Prostate gland (tissue), 2 donors: ENCODE measurements around the gene HIVEP2. TPM values are rescaled to one million over a fixed set of nuclear protein-coding genes. Genes with fewer than 3 reads are reported as not detected.

Experiments
- DNase-seq: peaks from one replicate; pipeline ENCODE4 v3.0.0-alpha.2; 2019; ENCODE audit warnings: low spot score
- H3K27ac ChIP-seq, 2 donors: fragments of 200-600 bp; sonication (generic); 2 replicates each; pipeline ENCODE4 v1.5.1; 2017 to 2019
- H3K27me3 ChIP-seq: fragments of 200-600 bp; sonication (generic); replicated peaks from 2 replicates; pipeline ENCODE4 v1.5.1; 2019; ENCODE audit not compliant: insufficient read depth
- H3K36me3 ChIP-seq, 2 donors: fragments of 200-600 bp; sonication (generic); 1 replicate in 1 of 2; 2 replicates in 1 of 2; pipeline versions ENCODE4 v1.5.1 to v1.8.1; 2017 to 2019
- H3K4me1 ChIP-seq: fragments of 200-600 bp; sonication (generic); replicated peaks from 2 replicates; pipeline ENCODE4 v1.5.1; 2019
- H3K4me3 ChIP-seq, 2 donors: fragments of 200-600 bp; sonication (generic); 2 replicates each; pipeline ENCODE4 v1.5.1; 2017 to 2019
- H3K9me3 ChIP-seq: fragments of 200-600 bp; sonication (generic); 2 replicates; pipeline ENCODE4 v1.5.1; 2017
- CTCF ChIP-seq, 4 experiments: fragments of 200-600 bp in 2 of 4; fragments of 450-650 bp in 2 of 4; sonication (generic) in 2 of 4; IDR thresholded peaks; 1 replicate in 3 of 4; 2 replicates in 1 of 4; pipeline ENCODE4 v1.5.1; 2016 to 2019; ENCODE audit warnings: antibody characterized with exemption in 4 of 4, mild to moderate bottlenecking in 2 of 4, moderate library complexity in 2 of 4
- POLR2A ChIP-seq: fragments of 450-650 bp; IDR thresholded peaks from one replicate; pipeline ENCODE4 v1.6.1; 2016; ENCODE audit warnings: antibody characterized with exemption, mild to moderate bottlenecking
- POLR2AphosphoS5 ChIP-seq: sonication (generic); formaldehyde crosslinking; IDR thresholded peaks from one replicate; pipeline ENCODE4 v1.6.1; 2017; ENCODE audit warnings: antibody characterized with exemption
- WGBS: methylation state at CpG from one replicate; pipeline ENCODE4 v1.1.5; 2018; 5-methylcytosine and 5-hydroxymethylcytosine counted together
- intact Hi-C: fragments of 100-400 bp; cut with DNase I; formaldehyde crosslinking; loops from one replicate; pipeline ENCODE4 v1.14.2; 2022
- total RNA-seq, 2 donors: library from RNA; depleted of rRNA; stranded (reverse); fragments of >200 nt; gene quantifications; one replicate each; pipeline ENCODE4 v1.1.0, GENCODE V29; 2016

The HIVEP2 gene
- total RNA-seq, 2 donors from 2014 or later, result 15.8 to 19.3 TPM

GRCh38 chr6:142758629-142759025 lies 186.3 kb downstream of the HIVEP2 start:
- DNase-seq, result no peak
- intact Hi-C loops, result no loop called here
- H3K4me1 ChIP-seq, result no peaks in the 10 kb centered on the region
- WGBS, result 90% methylated on average over 4 of the region's 4 CpGs
- H3K27ac ChIP-seq, result no peak overlapping the region
- H3K9me3 ChIP-seq, result no peaks in the 10 kb centered on the region
- no peaks in the 10 kb centered on the region for H3K27me3 ChIP-seq
- TF ChIP-seq POLR2AphosphoS5 (no peak), POLR2A (no peak), CTCF (IDR thresholded peaks at IDR 0.05) (no peak)
- no peak overlapping the region for H3K4me3 ChIP-seq
- H3K36me3 ChIP-seq, result peaks cover 0 to 2% of the 10 kb centered on the region in 2 donors

GRCh38 chr6:142757852-142758628 lies 186.9 kb downstream of the HIVEP2 start:
- Histone ChIP-seq H3K9me3 (no peaks in the 10 kb centered on the region), H3K4me1 (no peaks in the 10 kb centered on the region), H3K36me3 (peaks cover 0 to 2% of the 10 kb centered on the region in 2 donors), H3K4me3 (no peak overlapping the region), H3K27ac (no peak overlapping the region), H3K27me3 (no peaks in the 10 kb centered on the region)
- intact Hi-C loops, result no loop called here
- DNase-seq, result no peak
- 75% methylated on average over 4 of the region's 4 CpGs for WGBS
- no peak for TF ChIP-seq CTCF (IDR thresholded peaks at IDR 0.05)
- TF ChIP-seq POLR2AphosphoS5, result no peak
- TF ChIP-seq POLR2A, result no peak

- H3K9me3 ChIP-seq, result no peaks in the 10 kb centered on the region
- H3K4me1 ChIP-seq, result no peaks in the 10 kb centered on the region
- H3K4me3 ChIP-seq, result no peak overlapping the region
- no peak for DNase-seq
- no peak for TF ChIP-seq POLR2AphosphoS5
- TF ChIP-seq POLR2A, result no peak
- no peak for TF ChIP-seq CTCF (IDR thresholded peaks at IDR 0.05)
- 55% methylated on average over 2 of the region's 2 CpGs for WGBS
- intact Hi-C loops, result no loop called here
- no peaks in the 10 kb centered on the region for H3K27me3 ChIP-seq
- no peak overlapping the region for H3K27ac ChIP-seq
- peaks cover 0 to 2% of the 10 kb centered on the region in 2 donors for H3K36me3 ChIP-seq
Measured at GRCh38 chr6:142756215-142756630, 188.8 kb downstream of the HIVEP2 start.

- TF ChIP-seq CTCF (IDR thresholded peaks at IDR 0.05), result no peak
- TF ChIP-seq POLR2AphosphoS5, result no peak
- no peak for TF ChIP-seq POLR2A
- intact Hi-C loops, result no loop called here
- H3K36me3 ChIP-seq, result no peaks in the 10 kb centered on the region
Measured at GRCh38 chr6:142753196-142753595, 191.8 kb downstream of the HIVEP2 start.

GRCh38 chr6:142752348-142752747 lies 192.6 kb downstream of the HIVEP2 start:
- no peaks in the 10 kb centered on the region for H3K9me3 ChIP-seq
- no peaks in the 10 kb centered on the region for H3K36me3 ChIP-seq
- no peak overlapping the region for H3K27ac ChIP-seq
- H3K4me1 ChIP-seq, result no peaks in the 10 kb centered on the region
- intact Hi-C loops, result no loop called here
- no peak overlapping the region for H3K4me3 ChIP-seq
- 93% methylated on average over 2 of the region's 2 CpGs for WGBS
- no peak for TF ChIP-seq CTCF (IDR thresholded peaks at IDR 0.05)
- no peak for TF ChIP-seq POLR2A
- no peak for TF ChIP-seq POLR2AphosphoS5
- no peaks in the 10 kb centered on the region for H3K27me3 ChIP-seq
- no peak for DNase-seq

More at GRCh38 chr6:142753196-142753595, 191.8 kb downstream of the HIVEP2 start:
- Histone ChIP-seq H3K27ac (no peak overlapping the region), H3K4me1 (no peaks in the 10 kb centered on the region), H3K27me3 (no peaks in the 10 kb centered on the region), H3K9me3 (no peaks in the 10 kb centered on the region), H3K4me3 (no peak overlapping the region)
- WGBS, result 95% methylated on average over 12 of the region's 12 CpGs
- no peak for DNase-seq
